Suprapubic skin (tissue), 4 donors: ENCODE results near the gene UPK3BL1. TPM values are rescaled to one million over a fixed set of nuclear protein-coding genes. Genes with fewer than 3 reads are reported as not detected.
"Not testable (repeated sequence)": the region's sequence is repeated elsewhere in the genome, so short reads cannot be mapped to it uniquely, and the experiment has no call there.

ENCODE experiments used
- DNase-seq, 2 donors: peaks; one replicate each; pipeline ENCODE4 v3.0.0-alpha.2; 2019; ENCODE audit warnings: low spot score in 2 of 2
- H3K27ac ChIP-seq: fragments of 200-600 bp; sonication (generic); one replicate; pipeline ENCODE4 v1.5.1; 2019
- H3K27me3 ChIP-seq: fragments of 200-600 bp; sonication (generic); one replicate; pipeline ENCODE4 v1.5.1; 2019
- H3K36me3 ChIP-seq: fragments of 200-600 bp; sonication (generic); one replicate; pipeline ENCODE4 v1.5.1; 2019
- H3K4me1 ChIP-seq: fragments of 200-600 bp; sonication (generic); one replicate; pipeline ENCODE4 v1.5.1; 2019
- H3K4me3 ChIP-seq: fragments of 200-600 bp; sonication (generic); one replicate; pipeline ENCODE4 v1.5.1; 2019; ENCODE audit warnings: mild to moderate bottlenecking
- H3K9me3 ChIP-seq: fragments of 200-600 bp; sonication (generic); one replicate; pipeline ENCODE4 v1.5.1; 2019
- WGBS: methylation state at CpG from one replicate; pipeline ENCODE4 v1.1.5; 2018; 5-methylcytosine and 5-hydroxymethylcytosine counted together
- total RNA-seq, 4 donors: library from RNA; depleted of rRNA; stranded (reverse); fragments of >200 nt; gene quantifications; one replicate each; pipeline ENCODE4 v1.1.0, GENCODE V29; 2016

UPK3BL1 gene, protein sequence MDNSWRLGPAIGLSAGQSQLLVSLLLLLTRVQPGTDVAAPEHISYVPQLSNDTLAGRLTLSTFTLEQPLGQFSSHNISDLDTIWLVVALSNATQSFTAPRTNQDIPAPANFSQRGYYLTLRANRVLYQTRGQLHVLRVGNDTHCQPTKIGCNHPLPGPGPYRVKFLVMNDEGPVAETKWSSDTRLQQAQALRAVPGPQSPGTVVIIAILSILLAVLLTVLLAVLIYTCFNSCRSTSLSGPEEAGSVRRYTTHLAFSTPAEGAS
- 10 to 100 TPM; 24.2 to 57.0 (median 48.1) TPM for total RNA-seq

DNA sequence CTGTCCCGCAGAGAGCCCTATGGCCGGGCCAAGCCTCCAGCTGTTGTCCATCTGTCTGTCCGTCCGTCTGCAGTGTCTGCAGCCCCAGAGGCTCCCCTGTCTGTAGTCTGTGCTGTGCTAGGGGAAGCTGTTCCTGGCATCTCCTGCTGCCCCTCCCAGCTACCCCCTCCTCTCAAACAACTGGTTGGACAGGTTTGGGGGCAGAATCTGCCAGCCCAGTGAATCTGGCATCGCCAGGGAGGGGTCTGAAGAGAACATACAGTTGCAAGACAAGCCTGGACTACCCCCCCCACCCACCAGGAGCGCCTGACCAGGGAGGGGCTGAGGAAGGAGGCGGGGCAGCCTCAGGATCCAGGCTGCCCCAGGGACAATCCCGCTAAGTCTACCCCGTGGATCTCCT, at the start of gene UPK3BL1:
UPK3BL1 (minus strand) TSS at position 101 of the 400 bp plus-strand sequence; CDS start at position 51, 50 bp downstream.
- not testable (repeated sequence) for H3K27ac ChIP-seq, H3K4me3 ChIP-seq, H3K9me3 ChIP-seq, DNase-seq, H3K27me3 ChIP-seq, H3K36me3 ChIP-seq, H3K4me1 ChIP-seq
- no CpG with 5 or more reads among the region's 9 CpGs for WGBS

DNA sequence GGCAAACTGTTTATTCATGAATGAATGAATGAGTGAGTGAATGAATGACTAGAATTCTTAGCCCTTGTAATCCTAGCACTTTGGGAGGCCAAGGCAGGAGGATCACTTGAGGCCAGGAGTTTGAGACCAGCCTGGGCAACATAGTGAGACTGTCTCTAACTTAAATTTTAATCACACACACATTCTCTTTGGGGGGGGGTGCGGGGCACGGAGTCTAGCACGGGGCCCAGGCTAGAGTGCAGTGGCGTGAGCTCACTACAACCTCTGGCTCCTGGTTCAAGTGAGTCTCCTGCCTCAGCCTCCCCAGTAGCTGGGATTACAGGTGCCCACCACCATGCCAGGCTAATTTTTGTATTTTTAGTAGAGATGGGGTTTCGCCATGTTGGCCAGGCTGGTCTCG, 48.0 kb upstream of the UPK3BL1 start:
- not testable (repeated sequence) for H3K9me3 ChIP-seq, DNase-seq, H3K4me3 ChIP-seq, H3K27ac ChIP-seq, H3K36me3 ChIP-seq, H3K4me1 ChIP-seq, H3K27me3 ChIP-seq
- WGBS, result 85% methylated on average over 3 of the region's 6 CpGs

DNA sequence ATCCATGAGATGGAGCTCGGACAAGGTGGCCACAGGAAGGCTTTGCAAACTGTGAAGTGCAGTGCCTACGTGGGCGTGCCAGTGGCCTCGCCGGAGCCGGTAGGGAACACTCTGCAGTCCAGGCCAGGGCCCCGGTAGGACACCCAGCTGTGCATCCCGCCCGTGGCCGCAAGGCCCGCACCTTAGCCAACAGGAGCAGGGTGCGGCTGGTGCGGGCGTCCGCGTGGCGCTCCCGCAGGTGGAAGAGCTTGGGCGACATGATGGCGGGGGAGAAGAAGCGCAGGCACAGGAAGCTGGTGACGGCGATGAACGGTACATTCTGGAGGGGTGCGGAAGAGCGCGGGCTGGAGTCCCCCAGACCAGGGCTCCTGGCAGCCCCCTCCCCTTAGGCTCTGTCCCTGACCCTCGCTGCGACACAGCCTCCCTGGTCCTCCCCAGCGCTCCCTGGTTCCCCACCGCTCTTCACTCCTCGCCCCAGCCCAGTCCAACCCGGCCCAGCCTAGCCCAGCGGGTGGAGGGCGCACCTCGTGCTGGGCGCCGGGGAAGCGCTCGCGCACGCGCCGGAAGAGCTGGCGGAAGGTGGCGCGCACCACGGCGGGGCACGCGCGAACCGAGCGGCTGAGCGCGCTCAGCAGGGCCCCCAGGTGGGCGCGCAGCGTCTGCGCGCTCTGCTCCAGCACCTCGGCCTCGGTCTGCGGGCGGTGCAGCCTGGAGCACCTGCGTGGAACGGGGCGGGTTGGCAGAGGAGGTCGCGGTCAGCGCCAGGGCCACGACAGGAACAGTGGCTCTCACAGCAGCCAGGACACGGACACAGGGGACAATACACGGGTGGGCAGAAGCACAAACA, 47.1 kb upstream of the UPK3BL1 start:
- peak overlapping the region; percentile 43 for H3K4me3 ChIP-seq
- H3K27ac ChIP-seq, H3K27me3 ChIP-seq, H3K9me3 ChIP-seq, H3K36me3 ChIP-seq, DNase-seq, H3K4me1 ChIP-seq: not testable (repeated sequence)
- WGBS, result no CpG with 5 or more reads among the region's 74 CpGs

DNA sequence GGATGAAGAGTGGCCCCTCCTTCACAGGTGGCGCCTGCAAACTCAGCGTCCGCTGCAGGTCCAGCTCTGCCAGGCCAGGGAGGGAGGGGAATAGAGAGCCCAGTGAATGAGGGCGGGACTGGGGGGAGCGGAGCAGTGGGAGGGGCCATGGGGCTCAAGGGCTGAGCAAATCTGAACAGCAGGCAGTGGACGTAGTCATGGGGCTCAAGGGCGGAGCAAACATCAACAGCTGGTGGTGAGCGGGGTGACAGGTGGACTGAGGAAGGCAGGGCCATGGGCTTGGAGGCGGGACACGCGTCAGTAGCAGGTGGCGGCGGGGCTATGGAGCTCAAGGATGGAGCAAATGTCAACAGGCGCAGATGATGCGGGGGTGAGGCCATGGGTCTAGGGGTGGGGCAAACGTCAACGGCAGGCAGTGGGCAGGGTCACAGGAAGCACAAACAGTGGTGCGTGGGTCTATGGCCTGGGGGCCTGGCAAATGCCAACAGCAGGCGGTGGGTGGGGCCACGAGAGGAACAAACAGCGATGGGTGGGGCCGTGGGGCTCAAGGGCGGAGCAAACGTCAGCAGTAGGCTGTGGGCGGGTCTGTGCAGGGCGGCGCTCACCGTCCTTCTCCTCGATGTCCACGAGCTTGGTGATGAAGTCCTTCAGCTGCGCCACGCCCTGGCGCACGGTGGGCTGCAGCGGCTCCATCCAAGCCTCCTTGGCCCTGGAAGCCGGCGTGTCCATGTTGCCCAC, 45.9 kb upstream of the UPK3BL1 start:
- not testable (repeated sequence) for H3K36me3 ChIP-seq, H3K27me3 ChIP-seq, H3K4me1 ChIP-seq, DNase-seq, H3K4me3 ChIP-seq, H3K27ac ChIP-seq, H3K9me3 ChIP-seq
- no CpG with 5 or more reads among the region's 37 CpGs for WGBS

DNA sequence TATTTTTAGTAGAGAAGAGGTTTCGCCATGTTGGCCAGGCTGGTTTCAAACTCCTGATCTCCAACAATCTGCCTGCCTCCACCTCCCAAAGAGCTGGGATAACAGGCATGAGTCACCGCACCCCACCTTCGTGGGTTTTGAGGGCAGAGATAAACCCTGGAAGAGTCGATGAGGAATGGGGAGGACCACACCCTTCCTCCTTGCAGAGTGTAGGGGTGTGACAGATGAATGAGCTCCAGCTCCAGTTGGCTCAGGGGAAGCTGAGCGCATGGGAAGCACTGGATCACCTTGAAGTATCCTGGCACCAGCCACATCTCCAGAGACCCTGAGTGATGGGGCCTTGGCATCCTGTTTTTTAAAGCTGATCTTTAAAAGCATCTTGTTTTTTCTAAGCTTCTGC, 40.0 kb upstream of the UPK3BL1 start:
- not testable (repeated sequence) for H3K36me3 ChIP-seq, H3K27me3 ChIP-seq, H3K4me1 ChIP-seq, H3K4me3 ChIP-seq, H3K27ac ChIP-seq, DNase-seq, H3K9me3 ChIP-seq
- WGBS, result no CpG with 5 or more reads among the region's 5 CpGs

DNA sequence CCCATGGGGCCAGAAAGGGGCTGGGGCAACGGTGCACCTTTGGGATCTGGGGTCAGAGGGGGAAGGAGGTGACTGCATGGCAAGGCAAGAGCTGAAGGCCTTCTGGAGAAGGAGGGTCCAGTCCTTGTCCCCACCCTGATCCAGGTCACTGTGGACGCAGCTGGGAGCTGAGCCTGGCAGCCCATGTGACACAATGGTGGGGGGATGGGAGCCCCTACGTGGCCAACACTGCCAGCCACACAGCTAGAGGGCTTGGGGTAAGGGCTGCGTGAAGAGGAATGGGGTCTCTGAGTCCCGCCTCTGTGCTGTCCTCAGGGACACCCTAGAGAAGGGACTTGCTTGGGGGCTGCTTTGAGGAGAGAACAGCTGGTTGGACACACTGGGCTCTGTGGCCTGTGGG, 38.2 kb upstream of the UPK3BL1 start:
- not testable (repeated sequence) for H3K9me3 ChIP-seq, H3K27me3 ChIP-seq, H3K4me3 ChIP-seq, H3K36me3 ChIP-seq, H3K27ac ChIP-seq, H3K4me1 ChIP-seq, DNase-seq
- no CpG with 5 or more reads among the region's 5 CpGs for WGBS

DNA sequence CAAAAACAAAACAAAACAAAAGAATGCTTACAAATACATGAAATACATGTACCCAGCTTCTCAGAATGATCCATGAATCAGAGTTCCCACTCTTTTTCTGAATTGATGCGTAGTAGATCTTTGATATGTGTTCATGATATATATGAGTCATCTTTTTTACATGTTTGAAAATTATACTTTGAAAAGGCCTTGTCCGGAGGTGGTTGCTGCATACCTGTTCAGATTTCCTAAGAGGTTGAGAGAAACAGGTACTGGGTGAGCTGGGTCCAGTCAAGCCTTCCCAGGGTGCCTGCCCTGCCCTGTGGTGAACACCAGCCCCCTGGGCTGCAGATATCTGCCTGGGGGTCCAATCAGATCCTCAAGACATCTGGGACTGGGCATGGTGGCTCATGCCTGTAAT, 33.0 kb upstream of the UPK3BL1 start:
- not testable (repeated sequence) for H3K4me1 ChIP-seq, H3K27ac ChIP-seq, H3K27me3 ChIP-seq, H3K36me3 ChIP-seq, H3K9me3 ChIP-seq, H3K4me3 ChIP-seq, DNase-seq
- no CpG with 5 or more reads among the region's 2 CpGs for WGBS

DNA sequence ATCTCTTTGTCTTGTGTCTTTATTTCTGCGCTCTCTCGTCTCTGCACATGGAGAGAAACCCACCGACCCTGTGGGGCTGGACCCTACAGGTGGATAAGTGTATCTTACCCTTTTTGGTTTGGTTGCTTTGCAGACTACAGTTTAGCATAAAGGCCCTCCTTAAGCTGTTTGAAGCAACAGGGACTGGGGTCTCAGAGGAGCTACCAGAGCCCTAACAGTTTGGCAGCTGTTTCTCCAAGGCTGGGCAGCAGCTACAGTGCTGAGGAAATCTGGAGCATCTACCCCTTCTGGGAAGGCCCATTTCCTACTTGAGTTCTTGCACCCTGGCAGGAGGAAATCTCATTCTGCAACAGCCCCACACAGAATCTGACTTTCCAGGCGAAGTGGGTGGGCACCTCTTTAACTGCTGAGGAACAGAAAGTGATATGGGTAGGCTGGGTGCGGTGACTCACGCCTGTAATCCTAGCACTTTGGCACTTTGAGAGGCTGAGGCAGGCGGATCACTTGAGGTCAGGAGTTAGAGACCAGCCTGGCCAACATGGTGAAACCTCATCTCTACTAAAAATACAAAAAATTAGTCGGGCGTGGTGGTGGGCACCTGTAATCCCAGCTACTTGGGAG, 31.0 kb upstream of the UPK3BL1 start:
- H3K27ac ChIP-seq, H3K27me3 ChIP-seq, H3K4me1 ChIP-seq, H3K9me3 ChIP-seq, H3K36me3 ChIP-seq, H3K4me3 ChIP-seq, DNase-seq: not testable (repeated sequence)
- WGBS, result no CpG with 5 or more reads among the region's 9 CpGs

DNA sequence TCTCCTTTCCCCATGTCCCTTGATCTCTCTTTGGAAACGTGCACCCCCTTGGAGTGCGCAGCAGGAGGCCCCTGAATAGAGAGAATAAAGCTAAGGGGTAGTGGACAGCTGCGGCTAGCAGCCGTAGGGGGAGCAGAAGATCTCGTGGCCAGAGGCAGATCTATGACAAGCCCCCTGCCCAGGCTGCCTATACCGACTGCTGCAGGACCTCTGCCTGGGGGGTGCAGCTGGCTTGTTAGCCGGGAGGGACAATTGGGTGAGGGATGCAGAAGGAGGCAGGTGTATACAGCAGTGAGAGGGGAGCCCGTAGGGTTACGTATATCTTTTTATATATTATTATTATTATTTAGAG, 29.3 kb upstream of the UPK3BL1 start:
- not testable (repeated sequence) for H3K4me1 ChIP-seq, H3K9me3 ChIP-seq, H3K36me3 ChIP-seq, H3K27ac ChIP-seq, H3K27me3 ChIP-seq, DNase-seq
- peak overlapping the region; percentile 48 for H3K4me3 ChIP-seq
- WGBS, result no CpG with 5 or more reads among the region's 9 CpGs

DNA sequence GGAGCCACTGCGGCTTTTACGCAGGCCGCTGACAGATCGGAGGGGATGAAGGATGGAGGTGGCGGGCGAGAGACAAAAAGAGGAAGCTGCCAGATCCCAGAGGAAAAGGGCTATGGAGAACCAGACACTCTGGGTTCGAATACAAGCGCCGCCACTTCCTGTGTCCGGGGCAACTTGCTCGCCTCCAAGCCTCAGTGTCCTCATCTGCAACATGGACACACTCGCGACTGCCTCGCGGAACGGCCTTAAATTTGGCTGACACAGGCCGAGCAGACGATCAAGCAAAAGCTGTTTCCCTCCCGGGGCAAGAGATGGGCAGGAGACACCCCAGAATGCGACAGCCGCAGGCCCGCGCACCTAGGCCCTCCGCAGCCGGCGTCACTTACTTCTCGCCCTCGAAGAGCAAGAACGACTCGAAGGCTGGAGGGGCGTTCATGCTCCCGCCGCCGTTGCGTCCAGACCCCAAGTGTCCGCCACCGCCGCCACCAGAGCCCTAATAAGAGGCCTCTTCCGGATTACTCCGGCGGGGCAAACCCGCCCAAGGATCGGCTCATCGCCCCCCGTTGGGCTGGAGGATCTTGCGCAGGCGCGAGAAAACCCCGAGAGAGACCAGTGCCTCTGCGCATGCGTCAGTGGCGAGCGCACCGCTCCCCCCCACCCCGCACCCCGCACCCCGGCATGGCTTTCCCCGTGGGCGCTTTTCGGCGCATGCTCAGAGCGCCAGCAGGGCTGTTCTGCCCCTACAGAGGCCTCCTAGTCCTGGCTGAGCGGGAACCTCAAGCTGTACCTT, 28.8 kb upstream of the UPK3BL1 start, which contains the start of gene POLR2J2:
POLR2J2 (minus strand) TSS at position 498 of the 790 bp plus-strand sequence; CDS start at position 436, 62 bp downstream.
- no CpG with 5 or more reads among the region's 63 CpGs for WGBS
- not testable (repeated sequence) for H3K27ac ChIP-seq, H3K9me3 ChIP-seq, H3K36me3 ChIP-seq, H3K27me3 ChIP-seq, H3K4me1 ChIP-seq
- peak in 1 of 2 donors; percentile 79 for DNase-seq
- peak within 1 kb of the TSS; percentile 48 for H3K4me3 ChIP-seq

DNA sequence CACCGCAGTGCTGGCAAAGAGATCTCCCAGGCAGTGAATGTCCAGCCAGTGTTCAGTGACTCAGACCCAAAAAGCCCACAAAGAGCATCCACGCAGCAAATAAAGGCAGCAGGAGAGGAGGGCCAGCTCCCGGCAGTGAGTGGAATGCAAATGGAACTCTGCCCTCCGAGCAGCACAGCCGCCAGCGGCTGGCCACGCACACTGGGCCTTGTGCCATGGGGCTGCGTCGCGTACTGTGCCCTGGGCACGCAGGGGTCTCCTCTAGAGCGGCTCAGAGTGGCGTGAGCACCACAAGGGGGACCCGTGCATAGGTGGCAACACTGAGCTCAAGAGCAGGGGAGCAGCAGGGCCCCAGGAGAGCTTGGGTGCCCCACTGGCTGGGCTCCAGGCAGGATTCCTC, 24.9 kb upstream of the UPK3BL1 start:
- not testable (repeated sequence) for H3K36me3 ChIP-seq, H3K27ac ChIP-seq, H3K9me3 ChIP-seq, DNase-seq, H3K4me3 ChIP-seq, H3K4me1 ChIP-seq, H3K27me3 ChIP-seq
- WGBS, result 93% methylated on average over 8 of the region's 14 CpGs

DNA sequence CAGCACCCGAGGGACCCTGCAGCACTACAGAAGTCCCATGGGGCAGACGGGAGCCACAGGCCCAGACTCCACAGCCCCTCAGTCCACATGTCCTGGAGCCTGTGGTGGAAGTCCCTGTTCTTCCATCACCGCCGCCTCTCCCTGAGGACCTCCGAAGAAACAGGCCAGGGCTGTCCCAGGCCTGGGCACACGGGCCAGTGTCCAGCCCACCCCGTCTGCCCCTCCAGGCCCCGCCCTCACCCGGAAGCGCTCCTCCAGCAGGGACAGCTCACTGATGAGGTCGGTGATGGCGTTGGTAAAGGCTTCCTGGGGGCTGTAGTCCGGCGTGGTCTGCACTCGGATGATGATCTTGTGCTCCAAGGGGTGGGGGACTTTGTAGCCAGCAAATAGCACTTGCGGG, 24.3 kb upstream of the UPK3BL1 start:
- DNase-seq, H3K27me3 ChIP-seq, H3K4me1 ChIP-seq, H3K36me3 ChIP-seq, H3K27ac ChIP-seq, H3K9me3 ChIP-seq, H3K4me3 ChIP-seq: not testable (repeated sequence)
- WGBS, result no CpG with 5 or more reads among the region's 16 CpGs

DNA sequence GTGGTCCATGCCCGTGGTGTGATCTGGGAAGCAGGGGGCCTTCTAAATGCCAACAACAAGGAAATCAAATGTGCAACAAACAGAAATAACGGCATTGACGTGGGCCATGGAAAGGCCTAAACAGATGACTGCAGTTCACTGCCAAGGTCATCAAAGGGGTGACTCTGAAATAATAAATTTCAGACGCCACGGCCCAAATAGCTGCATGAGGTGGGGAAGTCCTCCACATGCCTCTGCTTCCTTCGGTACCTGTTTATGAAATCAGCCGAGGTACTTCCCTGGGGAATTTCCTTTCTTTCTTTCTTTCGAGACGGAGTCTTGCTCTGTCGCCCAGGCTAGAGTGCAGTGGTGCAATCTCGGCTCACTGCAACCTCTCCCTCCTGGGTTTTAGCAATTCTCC, 22.2 kb upstream of the UPK3BL1 start:
- not testable (repeated sequence) for H3K4me1 ChIP-seq, H3K27me3 ChIP-seq, H3K36me3 ChIP-seq, DNase-seq, H3K9me3 ChIP-seq, H3K4me3 ChIP-seq, H3K27ac ChIP-seq
- WGBS, result no CpG with 5 or more reads among the region's 11 CpGs
